ENCODE measurements around the gene NCOR1.
"Not testable (repeated sequence)": the region's sequence is repeated elsewhere in the genome, so short reads cannot be mapped to it uniquely, and the experiment has no call there.

Gene NCOR1

GRCh38 chr17:16214190-16215001 is 938 bp downstream of the NCOR1 start:
- DNase-seq: no peak

GRCh38 chr17:16212793-16213192 is 2.5 kb downstream of the NCOR1 start:
- no peak for DNase-seq

- DNase-seq: no peak
Observed at GRCh38 chr17:16211590-16211989, 3.7 kb downstream of the NCOR1 start.

- DNase-seq: not testable (repeated sequence)
Observed at GRCh38 chr17:16204763-16205162, 10.6 kb downstream of the NCOR1 start.

GRCh38 chr17:16202554-16203500 is 12.5 kb downstream of the NCOR1 start:
- not testable (repeated sequence) for DNase-seq

- not testable (repeated sequence) for DNase-seq
Observed at GRCh38 chr17:16201693-16202131, 13.6 kb downstream of the NCOR1 start.

GRCh38 chr17:16199093-16199492 is 16.2 kb downstream of the NCOR1 start:
- no peak for DNase-seq

- no peak for DNase-seq
Observed at GRCh38 chr17:16197276-16197675, 18.1 kb downstream of the NCOR1 start.

GRCh38 chr17:16194307-16194835 is 21.0 kb downstream of the NCOR1 start:
- not testable (repeated sequence) for DNase-seq

GRCh38 chr17:16191604-16192003 is 23.7 kb downstream of the NCOR1 start:
- no peak for DNase-seq

- DNase-seq: no peak
Observed at GRCh38 chr17:16190703-16191360, 24.5 kb downstream of the NCOR1 start.

- DNase-seq: no peak
Observed at GRCh38 chr17:16189791-16190348, 25.5 kb downstream of the NCOR1 start.

- no peak for DNase-seq
Observed at GRCh38 chr17:16187642-16188041, 27.7 kb downstream of the NCOR1 start.

GRCh38 chr17:16181581-16181980 is 33.8 kb downstream of the NCOR1 start:
- DNase-seq: no peak

GRCh38 chr17:16178836-16179235 is 36.5 kb downstream of the NCOR1 start:
- DNase-seq: no peak

- no peak for DNase-seq
Observed at GRCh38 chr17:16171613-16172012, 43.7 kb downstream of the NCOR1 start.

- DNase-seq: peak in 1 of 5 donors; percentile 23
Observed at GRCh38 chr17:16166766-16167165, 48.6 kb downstream of the NCOR1 start.

GRCh38 chr17:16158714-16159113 is 56.6 kb downstream of the NCOR1 start:
- DNase-seq: no peak

- no peak for DNase-seq
Observed at GRCh38 chr17:16155536-16155935, 59.8 kb downstream of the NCOR1 start.

- DNase-seq: not testable (repeated sequence)
Observed at GRCh38 chr17:16152326-16152725, 63.0 kb downstream of the NCOR1 start.

GRCh38 chr17:16150251-16150856 is 65.0 kb downstream of the NCOR1 start:
- no peak for DNase-seq

- no peak for DNase-seq
Observed at GRCh38 chr17:16148596-16148995, 66.7 kb downstream of the NCOR1 start.
